Activated CD4-positive, alpha-beta memory T cell treated with anti-CD3 and anti-CD28 coated beads, Interleukin-2, amount 10 ng/mL, durations not matched to agents 7 days and 5 days (primary cell): ENCODE measurements around the gene NENF. TPM values are rescaled to one million over a fixed set of nuclear protein-coding genes. Genes with fewer than 3 reads are reported as not detected.

Source experiments
- CTCF ChIA-PET: fragments of 350-600 bp; sonication (Branson Sonifier 250); formaldehyde crosslinking; loops from one replicate; lab custom pipeline; 2021; ENCODE audit warnings: antibody characterized with exemption, inconsistent platforms; lab: Charles Lee
- POLR2A ChIA-PET: fragments of 350-600 bp; sonication (Branson Sonifier 250); formaldehyde crosslinking; loops from one replicate; lab custom pipeline; 2021; ENCODE audit warnings: antibody characterized with exemption; lab: Charles Lee
- DNase-seq: peaks from one replicate; pipeline ENCODE4 v3.0.0-alpha.2; 2020
- H3K27ac Mint-ChIP-seq: one replicate; pipeline ENCODE4 v1.8.0; 2021; ENCODE audit warnings: mild to moderate bottlenecking, mixed read lengths
- H3K27me3 Mint-ChIP-seq: one replicate; pipeline ENCODE4 v1.8.0; 2021; ENCODE audit warnings: mixed read lengths
- H3K36me3 Mint-ChIP-seq: one replicate; pipeline ENCODE4 v1.8.0; 2021; ENCODE audit warnings: low read depth, mixed read lengths
- H3K4me1 Mint-ChIP-seq: one replicate; pipeline ENCODE4 v1.8.0; 2021; ENCODE audit warnings: mixed read lengths
- H3K4me3 Mint-ChIP-seq: one replicate; pipeline ENCODE4 v1.8.0; 2021; ENCODE audit warnings: mild to moderate bottlenecking, mixed read lengths
- H3K9me3 Mint-ChIP-seq: one replicate; pipeline ENCODE4 v1.8.0; 2021; ENCODE audit warnings: mixed read lengths
- total RNA-seq, 2 experiments: library from RNA; stranded (reverse); gene quantifications; one replicate each; pipeline ENCODE4 v1.2.3, GENCODE V29; 2021

NENF gene
- total RNA-seq, 2 experiments from 2014 or later: 25.6 to 28.5 TPM

DNA sequence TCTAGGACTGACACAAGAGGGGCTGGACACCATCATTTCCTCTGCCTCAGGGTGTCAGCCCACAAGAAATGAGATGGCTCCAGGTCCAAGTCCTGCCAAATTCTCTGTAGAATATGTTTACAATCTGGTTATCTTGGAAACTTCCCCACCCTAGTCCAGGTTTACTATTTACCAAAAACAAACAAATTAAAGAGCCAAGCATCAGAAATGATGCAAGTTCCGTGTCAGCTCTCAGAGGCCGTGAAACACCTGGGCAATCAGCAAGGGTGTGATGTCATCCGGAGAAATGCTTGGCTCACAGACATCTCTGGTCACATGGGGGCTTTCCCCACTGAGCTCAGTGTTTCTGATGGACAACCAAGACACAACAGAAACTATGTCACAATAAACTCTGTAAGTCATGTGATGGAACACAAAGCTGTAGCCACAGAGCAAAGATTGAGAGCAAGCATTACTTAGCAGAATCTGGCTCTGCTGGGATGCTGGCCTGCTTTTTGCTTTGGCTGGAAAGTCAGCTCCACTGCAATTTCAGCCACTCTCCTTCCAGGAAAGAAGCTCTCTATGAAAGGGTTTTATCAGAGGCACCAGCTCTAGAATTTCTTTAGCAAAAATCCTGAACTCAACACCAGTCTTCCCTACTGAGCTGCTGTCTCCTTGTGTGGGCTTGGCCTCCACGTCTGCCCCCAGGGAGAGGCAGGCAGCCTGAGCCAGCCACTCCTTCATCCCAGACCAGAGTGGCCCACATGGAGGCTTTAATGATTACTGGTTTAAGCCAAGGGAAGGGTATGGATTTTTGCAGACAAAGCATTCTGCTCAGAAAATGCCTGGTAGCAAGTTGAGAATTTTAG is 55.9 kb downstream of the NENF start:
- H3K27me3 Mint-ChIP-seq: peaks cover 4% of the 10 kb centered on the region
- H3K27ac Mint-ChIP-seq: no peak overlapping the region
- H3K36me3 Mint-ChIP-seq: no peaks in the 10 kb centered on the region
- CTCF ChIA-PET: interaction anchor here (1.1 to 3.9 kb wide), 3 partner anchors 11 to 138 kb away, joined by 3 to 18 read pairs (median 4); no protein-coding TSS in a partner anchor
- H3K4me3 Mint-ChIP-seq: no peak overlapping the region
- H3K9me3 Mint-ChIP-seq: no peaks in the 10 kb centered on the region
- POLR2A ChIA-PET: no interaction called here
- H3K4me1 Mint-ChIP-seq: peaks cover 4% of the 10 kb centered on the region
- peak; percentile 47 for DNase-seq

DNA sequence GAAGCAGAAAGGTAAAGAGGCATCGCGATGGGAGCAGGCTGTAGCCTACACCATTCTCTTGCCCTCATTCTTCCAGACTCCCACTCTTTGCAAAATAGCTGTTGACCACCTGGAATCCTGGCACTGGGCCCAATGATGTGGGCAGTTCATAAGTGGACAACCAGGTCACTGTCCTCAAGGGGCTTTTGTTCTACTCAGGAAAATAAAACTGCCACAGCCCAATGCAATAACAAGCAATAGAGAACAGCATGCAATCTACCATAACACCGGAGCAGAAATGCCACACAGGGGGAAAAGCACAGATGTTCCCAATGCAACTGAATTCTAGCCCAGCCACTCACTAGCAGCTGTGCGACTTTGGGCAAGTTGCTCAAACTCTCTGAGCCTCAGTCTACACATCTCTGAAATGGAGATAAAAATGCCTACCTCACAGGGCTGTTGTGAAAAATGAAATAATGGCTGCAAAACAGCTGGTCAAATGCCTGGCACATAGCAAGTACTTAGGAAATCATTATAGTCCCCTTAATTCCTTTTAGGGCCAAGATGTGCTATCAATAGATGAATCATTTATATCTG is 56.7 kb downstream of the NENF start:
- Mint-ChIP-seq H3K27ac (no peak overlapping the region), H3K9me3 (no peaks in the 10 kb centered on the region), H3K4me3 (no peak overlapping the region), H3K4me1 (peaks cover 4% of the 10 kb centered on the region), H3K27me3 (peaks cover 4% of the 10 kb centered on the region), H3K36me3 (no peaks in the 10 kb centered on the region)
- CTCF ChIA-PET: interaction anchor here (0.6 to 3.9 kb wide), 4 partner anchors 12 to 137 kb away, joined by 3 to 18 read pairs (median 4); no protein-coding TSS in a partner anchor
- POLR2A ChIA-PET: no interaction called here
- no peak for DNase-seq

DNA sequence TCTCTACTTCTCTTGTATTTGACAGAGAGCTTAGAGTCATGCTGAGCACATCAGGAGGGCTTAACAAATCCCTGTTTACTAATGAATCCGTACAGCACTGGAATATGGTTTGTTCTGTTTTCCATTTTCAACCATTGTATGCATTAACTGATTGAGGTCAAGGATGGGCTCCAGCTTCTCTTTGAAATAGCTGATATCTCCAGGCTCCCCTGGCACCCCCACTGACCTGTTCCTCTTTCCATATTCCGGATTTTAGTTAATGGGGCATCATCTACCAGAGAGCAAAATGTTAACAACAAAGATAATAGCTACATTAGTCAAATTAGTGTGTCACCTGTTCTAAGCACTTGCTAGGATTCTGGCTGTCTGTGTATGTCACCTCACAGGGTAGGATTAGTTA is 57.6 kb downstream of the NENF start:
- POLR2A ChIA-PET: no interaction called here
- Mint-ChIP-seq H3K27ac (no peak overlapping the region), H3K36me3 (no peaks in the 10 kb centered on the region), H3K27me3 (peaks cover 4% of the 10 kb centered on the region), H3K9me3 (no peaks in the 10 kb centered on the region), H3K4me1 (peaks cover 4% of the 10 kb centered on the region), H3K4me3 (no peak overlapping the region)
- CTCF ChIA-PET: interaction anchor here (0.6 to 3.9 kb wide), 4 partner anchors 13 to 272 kb away, joined by 3 to 18 read pairs (median 4); no protein-coding TSS in a partner anchor
- no peak for DNase-seq

GRCh38 chr1:212491454-212491853 is 58.7 kb downstream of the NENF start:
- H3K9me3 Mint-ChIP-seq: no peaks in the 10 kb centered on the region
- H3K4me1 Mint-ChIP-seq: peaks cover 4% of the 10 kb centered on the region
- H3K4me3 Mint-ChIP-seq: no peak overlapping the region
- no peak for DNase-seq
- POLR2A ChIA-PET: no interaction called here
- no peaks in the 10 kb centered on the region for H3K36me3 Mint-ChIP-seq
- H3K27me3 Mint-ChIP-seq: peaks cover 12% of the 10 kb centered on the region
- CTCF ChIA-PET: interaction anchor here (1.2 kb wide), 1 partner anchor 14 kb away, joined by 3 read pairs; no protein-coding TSS in a partner anchor
- H3K27ac Mint-ChIP-seq: no peak overlapping the region

Other genes starting within 250 kb of the NENF start
- 10 to 100 TPM; 65.9 to 67.0 TPM for gene PPP2R5A, start 147.5 kb upstream of the NENF start, total RNA-seq
- gene PACC1, start 18.0 kb upstream of the NENF start, total RNA-seq: 10 to 100 TPM; 11.4 to 12.1 TPM
- gene ATF3, start 175.8 kb downstream of the NENF start, total RNA-seq: 10 to 100 TPM; 21.6 to 21.8 TPM